Activated naive CD8-positive, alpha-beta T cell treated with anti-CD3 and anti-CD28 coated beads, Interleukin-2, amount 50 U/mL, for 16 hours (primary cell): ENCODE measurements around the gene P4HA1.

Experiments
- DNase-seq: peaks from one replicate; pipeline ENCODE4 v3.0.0-alpha.2; 2020; ENCODE audit warnings: low read depth, low spot score

P4HA1 gene

DNA sequence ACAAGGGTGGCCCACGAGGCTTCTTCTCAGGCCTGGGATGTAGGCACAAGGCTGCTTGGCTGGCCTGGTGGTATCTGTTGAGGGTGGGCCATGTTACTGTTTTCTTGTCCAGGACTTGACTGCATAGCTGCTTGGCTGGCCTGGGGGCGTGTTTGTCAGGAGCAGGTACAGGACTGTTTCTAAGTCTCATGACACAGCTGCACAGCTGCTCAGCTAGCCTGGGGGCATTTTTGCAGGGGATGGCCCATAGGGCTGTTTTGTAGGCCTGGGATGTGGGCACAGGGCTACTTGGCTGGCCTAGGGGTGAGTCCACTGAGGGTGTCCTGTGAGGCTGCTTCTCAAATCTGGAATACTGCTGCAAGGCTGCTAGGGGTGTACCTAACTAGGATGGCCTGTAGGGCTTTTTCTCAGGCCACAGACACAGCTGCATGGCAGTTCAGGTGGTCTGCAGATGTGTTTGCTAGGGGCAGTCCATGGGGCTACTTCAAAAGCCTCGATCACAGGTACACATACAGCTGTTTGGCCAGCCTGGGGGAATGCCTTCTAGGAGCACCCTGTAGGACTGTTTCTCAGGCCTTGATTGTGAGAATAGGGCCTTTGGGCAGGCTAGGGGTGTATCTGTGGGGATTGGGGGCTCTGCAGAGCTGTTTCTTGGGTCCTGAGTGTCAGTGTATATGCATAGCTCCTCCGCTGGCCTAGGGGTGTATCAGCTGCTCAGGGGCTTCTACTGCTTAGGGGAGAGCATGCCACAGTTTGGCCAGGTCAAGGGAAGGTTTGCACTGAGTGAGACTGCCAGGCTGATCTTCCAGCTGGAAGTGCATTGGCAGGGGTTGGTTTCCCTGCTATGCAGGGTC is 115.4 kb downstream of the P4HA1 start:
- DNase-seq = no peak

DNA sequence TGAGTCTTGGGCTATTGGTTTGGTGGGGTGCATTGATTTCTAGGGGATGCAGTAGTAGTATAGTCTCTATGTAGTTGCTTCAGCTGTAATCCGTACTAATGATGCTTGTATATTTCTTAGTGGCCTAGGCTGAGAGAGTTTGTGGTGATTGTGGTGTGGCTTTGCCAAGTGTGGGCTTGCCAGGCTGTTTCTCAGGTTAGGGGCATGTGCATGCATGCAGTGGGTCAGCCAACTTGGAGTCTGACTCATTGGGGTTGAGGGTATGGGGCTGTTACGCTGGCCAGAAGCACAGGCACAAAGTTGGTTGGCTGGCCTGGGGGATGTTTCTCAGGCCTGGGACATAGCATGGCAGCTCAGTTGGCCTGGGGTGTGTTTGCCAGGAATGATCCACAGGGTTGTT is 116.3 kb downstream of the P4HA1 start:
- no peak for DNase-seq

DNA sequence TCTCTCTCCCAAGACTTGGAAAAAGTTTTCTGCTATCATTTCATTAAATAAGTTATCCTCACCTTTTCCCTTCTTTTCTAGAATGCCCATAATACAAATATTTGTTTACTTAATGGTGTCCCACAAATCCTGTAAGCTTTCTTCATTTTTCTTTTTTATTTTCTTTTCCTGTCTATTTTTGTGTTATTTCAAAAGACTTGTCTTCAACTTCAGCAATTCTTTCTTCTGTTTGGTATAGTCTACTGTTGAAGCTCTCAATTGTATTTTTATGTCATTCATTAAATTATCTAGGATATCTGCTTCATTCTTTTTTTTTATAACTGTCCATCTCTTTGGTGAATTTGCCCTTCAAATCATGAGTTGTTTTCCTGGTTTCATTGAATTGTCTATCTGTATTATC is 117.0 kb downstream of the P4HA1 start:
- no peak for DNase-seq

DNA sequence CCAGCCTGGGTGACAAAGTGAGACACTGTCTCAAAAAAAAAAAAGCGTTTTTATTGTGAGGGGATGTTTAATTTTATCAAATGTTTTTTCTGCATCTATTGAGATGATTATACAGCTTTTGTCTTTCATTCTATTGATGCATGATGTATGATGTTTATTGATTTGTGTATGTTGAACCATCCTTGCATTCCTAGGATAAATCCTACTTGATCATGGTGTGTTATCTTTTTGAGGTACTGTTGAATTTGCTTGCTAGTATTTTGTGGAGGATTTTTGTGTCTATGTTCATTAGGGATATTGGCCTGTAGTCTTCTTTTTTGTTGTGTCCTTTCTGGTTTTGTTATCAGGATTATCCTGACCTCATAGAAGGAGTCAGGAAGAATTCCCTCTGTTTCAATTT is 119.8 kb downstream of the P4HA1 start:
- DNase-seq = no peak
